DND-41 (cell line): ENCODE data around the gene MICOS13.

ENCODE experiments used
- ATAC-seq: fragments of 200-7000 bp; cut with Tn5 transposase; 3 replicates; pipeline ENCODE4 v1.9.1; 2021; ENCODE audit warnings: low read depth; ENCODE audit not compliant: insufficient read depth
- DNase-seq: peaks from one replicate; pipeline ENCODE4 v3.0.0-alpha.2; 2020
- H2AFZ ChIP-seq: 2 replicates; pipeline ENCODE4 v1.6.0; 2012; ENCODE audit warnings: low read depth, low read length
- H3K27ac ChIP-seq: 2 replicates; pipeline ENCODE4 v1.5.1; 2012; ENCODE audit warnings: low read length, inconsistent platforms
- H3K27me3 ChIP-seq: fragments of 200-600 bp; sonication (generic); 2 replicates; pipeline ENCODE4 v1.6.0; 2012; ENCODE audit warnings: low read length, mild to moderate bottlenecking, inconsistent platforms; ENCODE audit not compliant: insufficient read depth, poor library complexity
- H3K36me3 ChIP-seq: 2 replicates; pipeline ENCODE4 v1.5.1; 2012; ENCODE audit warnings: low read length, inconsistent platforms; ENCODE audit not compliant: insufficient read depth
- H3K4me1 ChIP-seq: 2 replicates; pipeline ENCODE4 v1.5.1; 2012; ENCODE audit warnings: mild to moderate bottlenecking, low read length; ENCODE audit not compliant: insufficient read depth
- H3K4me2 ChIP-seq: 2 replicates; pipeline ENCODE4 v1.6.0; 2012; ENCODE audit warnings: mild to moderate bottlenecking, moderate library complexity, low read length, inconsistent platforms; ENCODE audit not compliant: insufficient read depth
- H3K4me3 ChIP-seq, 2 experiments: fragments of 200-600 bp in 1 of 2; shearing (Covaris generic) in 1 of 2; 2 replicates each; pipeline ENCODE4 v1.5.1; 2012 to 2016; ENCODE audit warnings: inconsistent platforms in 2 of 2, low read length in 2 of 2, mild to moderate bottlenecking in 2 of 2, low read depth in 1 of 2, moderate library complexity in 1 of 2
- H3K79me2 ChIP-seq: 2 replicates; pipeline ENCODE4 v1.6.0; 2012; ENCODE audit warnings: low read length, inconsistent platforms; ENCODE audit not compliant: insufficient read depth
- H3K9ac ChIP-seq: 2 replicates; pipeline ENCODE4 v1.6.0; 2012; ENCODE audit warnings: low read depth, mild to moderate bottlenecking, inconsistent platforms, low read length, moderate library complexity
- H3K9me3 ChIP-seq: 2 replicates; pipeline ENCODE4 v1.5.1; 2012; ENCODE audit warnings: low read length, moderate library complexity, mild to moderate bottlenecking, inconsistent platforms; ENCODE audit not compliant: insufficient read depth, severe bottlenecking
- H4K20me1 ChIP-seq: 2 replicates; pipeline ENCODE4 v1.6.0; 2012; ENCODE audit warnings: low read length; ENCODE audit not compliant: insufficient read depth
- CTCF ChIP-seq: IDR thresholded peaks from 2 replicates; pipeline ENCODE4 v1.5.1; 2012; ENCODE audit warnings: borderline replicate concordance, low read length, moderate library complexity, mild to moderate bottlenecking; ENCODE audit not compliant: poor library complexity, severe bottlenecking; ENCODE audit errors: extremely low read depth
- EZH2 ChIP-seq: IDR thresholded peaks from 3 replicates; pipeline ENCODE4 v1.6.1; 2012; ENCODE audit warnings: borderline replicate concordance, low read depth, mild to moderate bottlenecking, moderate library complexity, low read length, inconsistent platforms; ENCODE audit not compliant: severe bottlenecking

MICOS13 gene

DNA sequence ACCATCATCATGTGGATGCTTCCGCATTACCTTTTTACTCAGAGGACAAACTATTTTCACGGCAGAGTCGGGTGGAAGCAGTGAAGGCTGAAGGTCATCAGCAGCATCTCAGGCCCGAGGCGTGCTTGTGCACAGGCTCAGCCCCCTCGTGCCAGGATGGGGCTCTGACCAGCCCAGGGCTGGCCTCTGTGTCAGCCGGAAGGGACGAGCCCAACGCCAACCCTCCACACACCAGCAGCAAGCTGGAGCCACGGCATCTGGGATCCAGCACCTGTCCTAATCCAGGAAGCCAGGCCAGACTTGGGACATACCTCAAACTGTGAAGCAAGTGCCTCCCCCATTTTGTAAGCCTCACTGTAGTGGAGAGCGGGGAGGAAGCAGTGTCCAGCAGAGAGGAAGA is 11.1 kb downstream of the MICOS13 start:
- DNase-seq (no peak), ATAC-seq (no peak)
- Histone ChIP-seq H2AFZ (no peak overlapping the region), H3K27ac (no peak overlapping the region), H3K4me2 (no peak overlapping the region), H3K27me3 (no peaks in the 10 kb centered on the region), H3K36me3 (peaks cover 74% of the 10 kb centered on the region), H3K4me3 (no peak overlapping the region), H3K9me3 (no peaks in the 10 kb centered on the region), H3K79me2 (no peaks in the 10 kb centered on the region), H3K4me1 (no peaks in the 10 kb centered on the region), H4K20me1 (peaks cover 13% of the 10 kb centered on the region), H3K9ac (no peak overlapping the region)
- TF ChIP-seq CTCF = no peak
- no peak for TF ChIP-seq EZH2

GRCh38 chr19:5667751-5668271 is 12.5 kb downstream of the MICOS13 start:
- H3K9ac ChIP-seq = no peak overlapping the region
- peaks cover 13% of the 10 kb centered on the region for H4K20me1 ChIP-seq
- no peaks in the 10 kb centered on the region for H3K79me2 ChIP-seq
- no peak overlapping the region for H3K4me3 ChIP-seq
- TF ChIP-seq EZH2 (no peak), CTCF (no peak)
- no peak overlapping the region for H3K27ac ChIP-seq
- ATAC-seq = no peak
- H2AFZ ChIP-seq = no peak overlapping the region
- no peak for DNase-seq
- no peaks in the 10 kb centered on the region for H3K9me3 ChIP-seq
- no peak overlapping the region for H3K4me2 ChIP-seq
- peaks cover 82% of the 10 kb centered on the region for H3K36me3 ChIP-seq
- H3K4me1 ChIP-seq = no peaks in the 10 kb centered on the region
- H3K27me3 ChIP-seq = no peaks in the 10 kb centered on the region

GRCh38 chr19:5666921-5667610 is 13.2 kb downstream of the MICOS13 start:
- no peak for TF ChIP-seq CTCF
- TF ChIP-seq EZH2 = no peak
- Histone ChIP-seq H3K4me2 (no peak overlapping the region), H3K27ac (no peak overlapping the region), H3K36me3 (peaks cover 87% of the 10 kb centered on the region), H2AFZ (no peak overlapping the region), H3K4me3 (no peak overlapping the region), H3K9ac (no peak overlapping the region), H4K20me1 (peaks cover 13% of the 10 kb centered on the region), H3K79me2 (no peaks in the 10 kb centered on the region), H3K4me1 (no peaks in the 10 kb centered on the region), H3K9me3 (no peaks in the 10 kb centered on the region), H3K27me3 (no peaks in the 10 kb centered on the region)
- ATAC-seq = no peak
- DNase-seq = no peak
